ENCODE measurements around the gene OR52K1.
"Not testable (repeated sequence)": the region's sequence is repeated elsewhere in the genome, so short reads cannot be mapped to it uniquely, and the experiment has no call there.

OR52K1 gene

DNA sequence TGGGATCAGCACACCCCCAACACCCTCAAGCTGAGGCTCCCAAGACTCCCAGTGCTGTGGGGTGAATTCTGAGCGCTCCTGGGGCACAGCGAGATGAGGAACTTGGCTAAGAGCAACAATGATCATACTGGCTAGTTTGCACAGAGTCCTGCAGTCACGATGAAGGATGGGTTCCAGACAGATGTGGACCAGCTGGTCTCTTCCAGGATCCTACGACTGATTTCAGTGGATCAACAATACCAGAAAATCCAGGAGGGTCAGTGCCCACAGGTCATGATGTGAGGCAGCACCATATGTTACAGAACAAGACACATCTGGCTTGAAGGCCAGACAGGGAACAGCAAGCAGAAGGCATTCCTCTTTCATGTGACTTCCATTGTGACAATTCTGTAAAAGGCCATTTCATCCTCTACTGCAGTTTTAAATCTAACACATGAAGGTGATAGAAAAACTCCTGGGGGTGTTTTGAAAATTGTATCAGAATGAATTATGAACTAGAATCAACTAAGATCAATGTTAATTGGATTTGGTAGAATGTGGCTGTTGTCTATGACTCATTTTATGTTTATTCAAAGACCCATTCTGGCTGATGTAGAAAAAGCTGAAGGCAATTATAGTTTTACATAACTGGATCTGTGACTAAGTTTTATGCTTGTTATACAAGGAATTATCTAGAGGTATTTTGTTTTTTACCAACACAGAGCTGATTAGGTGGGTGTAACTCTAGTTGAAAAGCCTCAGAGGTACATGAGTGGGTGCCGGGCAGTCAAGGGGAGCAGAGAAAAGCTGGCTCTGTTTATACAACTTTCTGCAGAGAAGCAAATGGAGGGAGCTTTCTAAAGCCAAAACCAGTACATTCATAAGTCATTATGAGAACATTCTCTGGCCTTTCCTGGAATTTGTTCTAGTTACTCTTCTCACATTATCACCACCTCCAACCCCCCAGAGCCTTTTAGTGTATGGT, 29.1 kb downstream of the OR52K1 start:
- TF ChIP-seq, protein P1, sequence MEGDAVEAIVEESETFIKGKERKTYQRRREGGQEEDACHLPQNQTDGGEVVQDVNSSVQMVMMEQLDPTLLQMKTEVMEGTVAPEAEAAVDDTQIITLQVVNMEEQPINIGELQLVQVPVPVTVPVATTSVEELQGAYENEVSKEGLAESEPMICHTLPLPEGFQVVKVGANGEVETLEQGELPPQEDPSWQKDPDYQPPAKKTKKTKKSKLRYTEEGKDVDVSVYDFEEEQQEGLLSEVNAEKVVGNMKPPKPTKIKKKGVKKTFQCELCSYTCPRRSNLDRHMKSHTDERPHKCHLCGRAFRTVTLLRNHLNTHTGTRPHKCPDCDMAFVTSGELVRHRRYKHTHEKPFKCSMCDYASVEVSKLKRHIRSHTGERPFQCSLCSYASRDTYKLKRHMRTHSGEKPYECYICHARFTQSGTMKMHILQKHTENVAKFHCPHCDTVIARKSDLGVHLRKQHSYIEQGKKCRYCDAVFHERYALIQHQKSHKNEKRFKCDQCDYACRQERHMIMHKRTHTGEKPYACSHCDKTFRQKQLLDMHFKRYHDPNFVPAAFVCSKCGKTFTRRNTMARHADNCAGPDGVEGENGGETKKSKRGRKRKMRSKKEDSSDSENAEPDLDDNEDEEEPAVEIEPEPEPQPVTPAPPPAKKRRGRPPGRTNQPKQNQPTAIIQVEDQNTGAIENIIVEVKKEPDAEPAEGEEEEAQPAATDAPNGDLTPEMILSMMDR (IDR thresholded peaks at IDR 0.05; ENCODE audit: low read depth, low read length): no peak
- H3K4me3 ChIP-seq (ENCODE audit: low read depth, low read length): no peak overlapping the region

GRCh38 chr11:4514196-4514595, 31.8 kb downstream of the OR52K1 start:
- H3K4me3 ChIP-seq (ENCODE audit: low read depth, low read length): no peak overlapping the region
- TF ChIP-seq, protein P1 (IDR thresholded peaks at IDR 0.05; ENCODE audit: low read depth, low read length): no peak

DNA sequence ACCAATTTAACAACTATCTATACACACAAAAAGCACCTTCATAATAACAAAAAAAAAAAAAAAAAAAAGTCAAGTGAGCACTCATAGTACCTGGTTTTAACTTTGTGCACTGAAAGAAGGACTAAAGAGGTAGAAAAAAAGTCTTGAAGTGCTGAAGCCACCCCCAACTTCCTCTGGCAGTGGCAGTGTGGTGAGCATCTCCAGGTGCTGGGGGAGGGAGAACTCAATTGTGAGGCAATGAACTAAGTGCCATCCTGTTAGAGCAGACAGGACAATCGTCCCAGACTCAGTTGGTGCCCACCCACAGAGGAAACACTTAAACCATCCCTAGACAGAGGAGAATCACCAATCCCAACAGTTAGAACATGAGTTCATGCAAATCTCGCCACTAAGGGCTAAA, 39.9 kb downstream of the OR52K1 start:
- H3K4me3 ChIP-seq (ENCODE audit: low read depth, low read length): no peak overlapping the region
- TF ChIP-seq, protein P1 (IDR thresholded peaks at IDR 0.05; ENCODE audit: low read depth, low read length): no peak

GRCh38 chr11:4522752-4523151, 40.3 kb downstream of the OR52K1 start:
- H3K4me3 ChIP-seq (ENCODE audit: low read depth, low read length): no peak overlapping the region
- TF ChIP-seq, protein P1 (IDR thresholded peaks at IDR 0.05; ENCODE audit: low read depth, low read length): no peak

DNA sequence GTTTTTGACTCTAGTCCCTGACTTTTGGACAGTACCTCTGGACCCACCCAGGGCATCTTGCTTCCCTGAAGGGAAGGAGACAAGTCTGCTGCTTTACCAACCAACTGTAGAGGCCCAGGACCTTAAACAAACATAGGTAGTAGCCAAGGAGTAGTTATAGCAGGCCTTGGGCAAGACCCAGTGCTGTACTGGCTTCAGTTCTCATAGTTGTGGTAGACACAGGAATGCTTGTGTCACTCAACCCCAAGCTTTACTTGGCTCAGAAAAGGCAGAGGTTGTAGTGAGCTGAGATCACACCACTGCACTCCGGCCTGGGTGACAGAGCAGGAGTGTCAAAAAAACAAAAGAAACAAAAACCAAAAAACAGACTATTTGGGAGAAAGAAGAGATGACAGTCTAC, 41.2 kb downstream of the OR52K1 start:
- H3K4me3 ChIP-seq (ENCODE audit: low read depth, low read length): no peak overlapping the region
- TF ChIP-seq, protein P1 (IDR thresholded peaks at IDR 0.05; ENCODE audit: low read depth, low read length): no peak

- TF ChIP-seq, protein P1 (IDR thresholded peaks at IDR 0.05; ENCODE audit: low read depth, low read length): no peak
- H3K4me3 ChIP-seq (ENCODE audit: low read depth, low read length): no peak overlapping the region
Observed at GRCh38 chr11:4527926-4528325, 45.5 kb downstream of the OR52K1 start.

- H3K4me3 ChIP-seq (ENCODE audit: low read depth, low read length): not testable (repeated sequence)
Observed at GRCh38 chr11:4531686-4532085, 49.2 kb downstream of the OR52K1 start.
